ENCODE measurements around the gene TTL. TPM values are rescaled to one million over a fixed set of nuclear protein-coding genes. Genes with fewer than 3 reads are reported as not detected.
"Not testable (repeated sequence)": the region's sequence is repeated elsewhere in the genome, so short reads cannot be mapped to it uniquely, and the experiment has no call there.

TTL gene
- polyA plus RNA-seq, 2 donors, result 7.1 to 7.2 TPM

DNA sequence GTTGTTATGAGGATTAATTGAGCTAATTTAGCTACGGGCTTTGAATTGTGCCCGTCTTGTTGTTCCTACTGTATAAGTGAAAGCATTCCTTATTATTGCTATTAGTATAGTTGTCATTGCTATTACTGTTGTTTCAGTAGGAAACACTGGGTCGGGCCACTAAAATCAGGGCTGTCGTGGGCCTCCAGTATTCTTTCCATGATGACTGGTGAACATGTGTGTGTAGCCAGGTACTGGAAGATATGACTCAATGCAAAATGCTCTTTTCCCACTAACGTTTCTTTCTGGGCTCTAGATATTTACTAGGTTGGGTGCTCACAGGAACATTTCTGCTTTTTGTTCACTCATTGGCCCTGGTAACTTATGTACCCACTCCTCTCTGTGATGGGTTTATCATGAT lies 4.9 kb downstream of the TTL start:
- 84 to 86% methylated on average over 5 of the region's 5 CpGs for WGBS, 2 donors
- no peaks in the 10 kb centered on the region for H3K9me3 ChIP-seq (ENCODE audit: control insufficient read depth in 2 of 2, insufficient read depth in 1 of 2, low read depth in 1 of 2, low read length in 1 of 2)
- H3K4me1 ChIP-seq (ENCODE audit: control insufficient read depth in 2 of 2, insufficient read depth in 2 of 2, low read length in 1 of 2), result peaks cover 0 to 5% of the 10 kb centered on the region in 2 donors
- H3K27ac ChIP-seq (ENCODE audit: low read depth in 2 of 2, low read length in 1 of 2), result no peak overlapping the region
- no peaks in the 10 kb centered on the region for H3K36me3 ChIP-seq (ENCODE audit: control insufficient read depth in 2 of 2, insufficient read depth in 2 of 2, low read length in 1 of 2)
- H3K4me3 ChIP-seq (ENCODE audit: low read depth in 1 of 2, low read length in 2 of 2), result no peak overlapping the region
- no peaks in the 10 kb centered on the region for H3K27me3 ChIP-seq (ENCODE audit: control insufficient read depth in 1 of 2, insufficient read depth in 2 of 2, low read length in 2 of 2)

DNA sequence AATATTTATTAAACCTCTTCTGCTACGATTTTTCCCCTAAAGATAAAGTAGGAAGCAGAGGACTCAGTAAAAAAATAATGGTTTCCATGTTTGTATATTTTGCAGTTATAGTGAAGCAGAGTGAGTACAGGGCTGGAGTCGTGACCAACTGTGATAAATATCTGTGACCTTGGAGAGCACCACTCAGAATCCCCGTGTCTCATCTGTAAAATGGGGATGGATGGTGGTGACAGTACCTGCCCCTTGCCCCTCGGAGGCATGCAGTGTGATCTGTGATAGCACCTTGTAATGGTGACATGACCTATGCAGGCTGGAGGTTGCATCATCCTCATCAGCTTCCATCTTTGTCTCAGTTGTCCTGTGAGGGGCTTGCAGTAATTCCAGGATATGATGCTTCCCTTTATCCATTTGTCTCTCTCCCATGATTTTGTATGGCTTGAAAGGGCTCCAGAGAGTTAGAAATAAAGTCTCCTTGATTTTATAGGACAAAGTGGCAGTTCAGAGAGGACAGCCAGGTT lies 5.5 kb downstream of the TTL start:
- no peaks in the 10 kb centered on the region for H3K9me3 ChIP-seq (ENCODE audit: control insufficient read depth in 2 of 2, insufficient read depth in 1 of 2, low read depth in 1 of 2, low read length in 1 of 2)
- 80 to 85% methylated on average over 4 of the region's 4 CpGs for WGBS, 2 donors
- no peak overlapping the region for H3K4me3 ChIP-seq (ENCODE audit: low read depth in 1 of 2, low read length in 2 of 2)
- H3K36me3 ChIP-seq (ENCODE audit: control insufficient read depth in 2 of 2, insufficient read depth in 2 of 2, low read length in 1 of 2), result no peaks in the 10 kb centered on the region
- H3K27me3 ChIP-seq (ENCODE audit: control insufficient read depth in 1 of 2, insufficient read depth in 2 of 2, low read length in 2 of 2), result no peaks in the 10 kb centered on the region
- H3K4me1 ChIP-seq (ENCODE audit: control insufficient read depth in 2 of 2, insufficient read depth in 2 of 2, low read length in 1 of 2), result peaks cover 0 to 5% of the 10 kb centered on the region in 2 donors
- no peak overlapping the region for H3K27ac ChIP-seq (ENCODE audit: low read depth in 2 of 2, low read length in 1 of 2)

DNA sequence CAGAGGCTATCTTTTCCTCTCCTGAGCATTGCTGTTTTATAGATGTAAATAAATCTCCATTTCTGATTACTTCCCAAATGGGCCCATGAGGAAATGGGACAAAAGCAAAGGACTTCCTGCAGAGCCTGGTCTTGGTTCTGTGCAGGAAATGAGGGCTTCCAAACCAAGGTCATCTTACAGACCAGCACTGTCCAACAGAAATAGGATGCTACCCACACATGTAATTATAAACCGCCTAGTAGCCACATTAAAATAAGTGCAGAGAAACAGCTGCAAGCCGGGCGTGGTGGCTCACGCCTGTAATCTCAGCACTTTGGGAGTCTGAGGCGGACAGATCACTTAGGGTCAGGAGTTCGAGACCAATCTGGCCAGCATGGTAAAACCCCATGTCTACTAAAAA lies 6.2 kb downstream of the TTL start:
- 83 to 90% methylated on average over 6 of the region's 6 CpGs for WGBS, 2 donors
- H3K27ac ChIP-seq (ENCODE audit: low read depth in 2 of 2, low read length in 1 of 2), result no peak overlapping the region
- no peaks in the 10 kb centered on the region for H3K27me3 ChIP-seq (ENCODE audit: control insufficient read depth in 1 of 2, insufficient read depth in 2 of 2, low read length in 2 of 2)
- H3K4me3 ChIP-seq (ENCODE audit: low read depth in 1 of 2, low read length in 2 of 2), result no peak overlapping the region
- no peaks in the 10 kb centered on the region for H3K9me3 ChIP-seq (ENCODE audit: control insufficient read depth in 2 of 2, insufficient read depth in 1 of 2, low read depth in 1 of 2, low read length in 1 of 2)
- peaks cover 0 to 1% of the 10 kb centered on the region in 2 donors for H3K4me1 ChIP-seq (ENCODE audit: control insufficient read depth in 2 of 2, insufficient read depth in 2 of 2, low read length in 1 of 2)
- H3K36me3 ChIP-seq (ENCODE audit: control insufficient read depth in 2 of 2, insufficient read depth in 2 of 2, low read length in 1 of 2), result no peaks in the 10 kb centered on the region

DNA sequence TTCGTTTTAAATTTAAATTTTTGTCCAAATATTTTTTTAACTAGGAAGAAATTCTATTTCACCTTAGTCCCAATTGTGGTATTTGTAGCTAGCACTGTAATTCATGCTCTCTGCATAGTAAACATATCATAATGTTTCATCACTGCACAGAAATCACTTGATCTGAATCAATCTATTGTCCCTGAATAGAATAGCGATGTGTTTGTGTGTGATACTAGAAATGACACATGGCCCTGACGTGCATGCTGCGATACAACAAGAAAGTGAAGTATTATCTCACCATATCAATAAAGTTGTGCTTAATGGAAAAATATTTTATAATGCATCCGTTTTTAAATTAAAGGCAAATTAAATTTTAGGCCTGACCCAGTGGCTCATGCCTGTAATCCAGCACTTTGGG lies 10.0 kb downstream of the TTL start:
- no peaks in the 10 kb centered on the region for H3K9me3 ChIP-seq (ENCODE audit: control insufficient read depth in 2 of 2, insufficient read depth in 1 of 2, low read depth in 1 of 2, low read length in 1 of 2)

DNA sequence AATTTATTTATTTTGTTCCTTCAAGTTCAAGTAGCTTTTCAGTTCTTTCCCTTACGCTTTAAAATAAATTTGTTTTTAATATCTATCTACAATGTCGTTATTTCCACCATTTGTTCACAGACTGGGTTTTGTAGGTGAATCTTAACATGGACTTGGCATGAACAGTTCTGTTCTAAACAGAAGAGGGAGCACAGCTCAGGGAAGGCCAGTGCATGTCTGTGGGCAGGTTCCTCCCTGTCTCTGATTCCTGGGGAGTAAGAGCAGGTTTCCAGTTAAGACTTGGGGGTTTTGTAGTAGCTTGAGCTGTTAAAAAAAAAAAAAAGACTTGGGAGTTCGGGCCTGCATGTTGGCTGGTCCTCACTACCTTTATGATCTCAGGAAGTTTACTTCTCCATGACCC lies 11.1 kb downstream of the TTL start:
- H3K27ac ChIP-seq (ENCODE audit: low read depth in 2 of 2, low read length in 1 of 2), result peak overlapping the region in 1 of 2 donors; percentile 10
- H3K4me1 ChIP-seq (ENCODE audit: control insufficient read depth in 2 of 2, insufficient read depth in 2 of 2, low read length in 1 of 2), result no peaks in the 10 kb centered on the region
- no peak overlapping the region for H3K4me3 ChIP-seq (ENCODE audit: low read depth in 1 of 2, low read length in 2 of 2)
- WGBS, 2 donors, result 64 to 67% methylated on average over 3 of the region's 3 CpGs
- H3K27me3 ChIP-seq (ENCODE audit: control insufficient read depth in 1 of 2, insufficient read depth in 2 of 2, low read length in 2 of 2), result no peaks in the 10 kb centered on the region
- no peaks in the 10 kb centered on the region for H3K9me3 ChIP-seq (ENCODE audit: control insufficient read depth in 2 of 2, insufficient read depth in 1 of 2, low read depth in 1 of 2, low read length in 1 of 2)
- no peaks in the 10 kb centered on the region for H3K36me3 ChIP-seq (ENCODE audit: control insufficient read depth in 2 of 2, insufficient read depth in 2 of 2, low read length in 1 of 2)

More for the DNA sequence above, 10.0 kb downstream of the TTL start:
- Histone ChIP-seq H3K4me1 (ENCODE audit: control insufficient read depth in 2 of 2, insufficient read depth in 2 of 2, low read length in 1 of 2) (no peaks in the 10 kb centered on the region), H3K27ac (ENCODE audit: low read depth in 2 of 2, low read length in 1 of 2) (no peak overlapping the region), H3K27me3 (ENCODE audit: control insufficient read depth in 1 of 2, insufficient read depth in 2 of 2, low read length in 2 of 2) (no peaks in the 10 kb centered on the region), H3K4me3 (ENCODE audit: low read depth in 1 of 2, low read length in 2 of 2) (no peak overlapping the region), H3K36me3 (ENCODE audit: control insufficient read depth in 2 of 2, insufficient read depth in 2 of 2, low read length in 1 of 2) (no peaks in the 10 kb centered on the region)
- 94 to 96% methylated on average over 5 of the region's 5 CpGs for WGBS, 2 donors

DNA sequence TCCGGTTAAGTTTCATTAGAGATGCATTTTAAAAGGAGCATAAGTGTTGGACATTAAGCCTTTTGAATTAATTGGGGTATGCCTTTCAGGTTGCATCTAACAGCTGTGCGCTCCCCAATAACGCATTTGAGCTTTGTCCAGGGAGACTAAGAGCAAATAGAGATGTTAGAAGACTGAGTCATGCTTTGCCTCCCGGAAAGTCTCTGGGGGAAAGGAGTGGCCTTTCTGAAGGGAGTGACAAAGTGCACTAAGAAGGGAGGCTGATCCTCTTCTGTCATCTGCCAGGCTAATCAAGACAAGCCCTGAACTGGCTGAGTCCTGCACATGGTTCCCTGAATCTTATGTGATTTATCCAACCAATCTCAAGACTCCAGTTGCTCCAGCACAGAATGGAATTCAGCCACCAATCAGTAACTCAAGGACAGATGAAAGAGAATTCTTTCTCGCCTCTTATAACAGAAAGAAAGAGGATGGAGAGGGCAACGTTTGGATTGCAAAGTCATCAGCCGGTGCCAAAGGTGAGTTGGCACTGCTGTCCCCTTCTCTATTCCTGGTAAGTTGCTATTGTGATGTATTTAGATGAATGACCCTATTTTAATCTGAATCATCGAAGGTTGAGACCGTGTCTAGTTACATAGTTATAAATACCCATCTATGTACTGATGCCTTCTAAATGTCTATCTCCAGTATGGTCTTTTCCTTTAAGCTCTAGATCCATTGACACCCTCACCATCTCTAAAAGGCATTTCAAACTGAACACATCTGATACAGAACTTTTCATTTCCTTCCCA lies 12.1 kb downstream of the TTL start:
- 47 to 56% methylated on average over 9 of the region's 9 CpGs for WGBS, 2 donors
- no peaks in the 10 kb centered on the region for H3K27me3 ChIP-seq (ENCODE audit: control insufficient read depth in 1 of 2, insufficient read depth in 2 of 2, low read length in 2 of 2)
- H3K4me3 ChIP-seq (ENCODE audit: low read depth in 1 of 2, low read length in 2 of 2), result no peak overlapping the region
- H3K36me3 ChIP-seq (ENCODE audit: control insufficient read depth in 2 of 2, insufficient read depth in 2 of 2, low read length in 1 of 2), result no peaks in the 10 kb centered on the region
- H3K27ac ChIP-seq (ENCODE audit: low read depth in 2 of 2, low read length in 1 of 2), result peak overlapping the region in 1 of 2 donors; percentile 61
- no peaks in the 10 kb centered on the region for H3K9me3 ChIP-seq (ENCODE audit: control insufficient read depth in 2 of 2, insufficient read depth in 1 of 2, low read depth in 1 of 2, low read length in 1 of 2)
- no peaks in the 10 kb centered on the region for H3K4me1 ChIP-seq (ENCODE audit: control insufficient read depth in 2 of 2, insufficient read depth in 2 of 2, low read length in 1 of 2)

DNA sequence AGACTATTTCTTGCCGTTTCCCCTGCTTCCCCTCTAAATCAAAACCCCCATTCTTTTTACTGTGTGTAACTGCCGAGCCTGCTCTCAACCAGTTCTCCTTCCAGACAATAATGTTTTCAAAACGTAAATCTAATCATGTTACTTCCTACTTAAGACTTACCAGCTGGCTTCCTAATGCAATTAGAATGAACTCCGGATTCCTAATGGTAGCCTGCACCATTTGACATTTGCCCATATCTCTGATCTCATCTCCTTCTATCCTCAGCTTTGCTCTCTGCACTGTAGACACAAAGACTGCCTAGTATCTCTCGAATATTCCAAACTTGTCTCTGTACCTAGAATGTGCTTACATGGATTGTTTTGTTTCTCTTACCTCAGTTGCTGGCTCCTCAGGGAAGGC lies 12.9 kb downstream of the TTL start:
- H3K27me3 ChIP-seq (ENCODE audit: control insufficient read depth in 1 of 2, insufficient read depth in 2 of 2, low read length in 2 of 2), result no peaks in the 10 kb centered on the region
- no peaks in the 10 kb centered on the region for H3K36me3 ChIP-seq (ENCODE audit: control insufficient read depth in 2 of 2, insufficient read depth in 2 of 2, low read length in 1 of 2)
- H3K9me3 ChIP-seq (ENCODE audit: control insufficient read depth in 2 of 2, insufficient read depth in 1 of 2, low read depth in 1 of 2, low read length in 1 of 2), result no peaks in the 10 kb centered on the region
- no peak overlapping the region for H3K4me3 ChIP-seq (ENCODE audit: low read depth in 1 of 2, low read length in 2 of 2)
- H3K4me1 ChIP-seq (ENCODE audit: control insufficient read depth in 2 of 2, insufficient read depth in 2 of 2, low read length in 1 of 2), result no peaks in the 10 kb centered on the region
- 78 to 85% methylated on average over 5 of the region's 5 CpGs for WGBS, 2 donors
- no peak overlapping the region for H3K27ac ChIP-seq (ENCODE audit: low read depth in 2 of 2, low read length in 1 of 2)

DNA sequence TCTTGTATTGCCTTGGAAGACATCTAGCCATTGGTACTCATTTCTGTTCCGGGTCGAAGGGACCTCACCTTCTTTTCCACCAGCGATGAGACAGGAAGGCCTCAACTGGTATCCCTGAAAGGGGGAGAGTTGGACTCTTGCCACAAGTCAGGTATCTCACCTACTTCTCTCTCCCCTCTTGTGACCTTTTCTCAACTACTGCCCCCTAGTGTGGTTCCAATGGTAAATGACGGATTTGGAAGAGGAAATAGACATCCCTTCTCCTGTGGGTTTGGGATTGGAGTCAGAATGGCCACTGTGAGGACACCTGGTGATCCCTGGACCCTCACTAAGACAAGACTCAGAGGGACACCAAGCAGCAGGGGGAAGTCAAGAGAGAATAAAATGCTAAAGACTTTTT lies 13.9 kb downstream of the TTL start:
- not testable (repeated sequence) for H3K4me1 ChIP-seq (ENCODE audit: control insufficient read depth in 2 of 2, insufficient read depth in 2 of 2, low read length in 1 of 2); H3K4me3 ChIP-seq (ENCODE audit: low read depth in 1 of 2, low read length in 2 of 2); H3K9me3 ChIP-seq (ENCODE audit: control insufficient read depth in 2 of 2, insufficient read depth in 1 of 2, low read depth in 1 of 2, low read length in 1 of 2); H3K36me3 ChIP-seq (ENCODE audit: control insufficient read depth in 2 of 2, insufficient read depth in 2 of 2, low read length in 1 of 2); H3K27ac ChIP-seq (ENCODE audit: low read depth in 2 of 2, low read length in 1 of 2); H3K27me3 ChIP-seq (ENCODE audit: control insufficient read depth in 1 of 2, insufficient read depth in 2 of 2, low read length in 2 of 2)
- 81 to 97% methylated on average over 4 of the region's 4 CpGs for WGBS, 2 donors

DNA sequence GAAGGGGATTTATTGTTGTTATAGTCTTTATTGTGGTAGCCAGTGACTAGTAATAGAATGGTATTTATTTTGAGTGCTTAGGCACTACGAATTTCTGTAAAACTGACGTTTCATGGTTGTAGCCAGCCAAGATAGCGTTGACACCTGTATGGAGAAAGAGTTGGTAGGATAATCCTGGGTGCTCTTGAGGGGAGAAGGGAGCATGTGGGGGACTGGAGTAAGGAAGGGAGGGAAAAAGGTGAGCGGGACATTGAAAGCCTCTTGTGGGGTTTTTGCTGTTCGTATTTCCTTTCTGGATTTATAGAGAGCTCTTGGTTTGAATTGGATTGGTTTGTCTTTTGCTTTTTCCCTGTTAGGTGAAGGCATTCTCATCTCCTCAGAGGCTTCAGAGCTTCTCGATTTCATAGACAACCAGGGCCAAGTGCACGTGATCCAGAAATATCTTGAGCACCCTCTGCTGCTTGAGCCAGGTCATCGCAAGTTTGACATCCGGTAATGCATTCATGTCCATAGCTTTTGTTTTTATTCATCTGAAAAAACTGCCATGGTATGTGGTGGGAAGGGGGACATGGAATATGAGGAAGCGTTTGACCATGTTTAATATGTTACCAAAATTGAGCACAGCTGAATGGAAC lies 19.0 kb downstream of the TTL start:
- H3K36me3 ChIP-seq (ENCODE audit: control insufficient read depth in 2 of 2, insufficient read depth in 2 of 2, low read length in 1 of 2); H3K9me3 ChIP-seq (ENCODE audit: control insufficient read depth in 2 of 2, insufficient read depth in 1 of 2, low read depth in 1 of 2, low read length in 1 of 2); H3K27ac ChIP-seq (ENCODE audit: low read depth in 2 of 2, low read length in 1 of 2); H3K27me3 ChIP-seq (ENCODE audit: control insufficient read depth in 1 of 2, insufficient read depth in 2 of 2, low read length in 2 of 2); H3K4me1 ChIP-seq (ENCODE audit: control insufficient read depth in 2 of 2, insufficient read depth in 2 of 2, low read length in 1 of 2); H3K4me3 ChIP-seq (ENCODE audit: low read depth in 1 of 2, low read length in 2 of 2): not testable (repeated sequence)
- 48 to 54% methylated on average over 9 of the region's 10 CpGs for WGBS, 2 donors
